Coronary artery (tissue), 2 donors: ENCODE measurements around the gene NFKBIL1.

ENCODE experiments used
- DNase-seq: peaks from one replicate; pipeline ENCODE4 v3.0.0-alpha.2; 2017; ENCODE audit warnings: low spot score
- H3K27ac ChIP-seq, 2 donors: fragments of 200-600 bp; sonication (generic); one replicate each; pipeline ENCODE4 v1.5.1; 2016 to 2019
- H3K4me3 ChIP-seq: fragments of 200-600 bp; sonication (generic); 2 replicates; pipeline ENCODE4 v1.5.1; 2016; ENCODE audit warnings: mild to moderate bottlenecking, moderate library complexity
- TF ChIP-seq, protein P1 (sequence below): fragments of 200-600 bp; sonication (generic); IDR thresholded peaks from one replicate; pipeline ENCODE4 v1.5.1; 2019; ENCODE audit warnings: antibody characterized with exemption

NFKBIL1 gene

DNA sequence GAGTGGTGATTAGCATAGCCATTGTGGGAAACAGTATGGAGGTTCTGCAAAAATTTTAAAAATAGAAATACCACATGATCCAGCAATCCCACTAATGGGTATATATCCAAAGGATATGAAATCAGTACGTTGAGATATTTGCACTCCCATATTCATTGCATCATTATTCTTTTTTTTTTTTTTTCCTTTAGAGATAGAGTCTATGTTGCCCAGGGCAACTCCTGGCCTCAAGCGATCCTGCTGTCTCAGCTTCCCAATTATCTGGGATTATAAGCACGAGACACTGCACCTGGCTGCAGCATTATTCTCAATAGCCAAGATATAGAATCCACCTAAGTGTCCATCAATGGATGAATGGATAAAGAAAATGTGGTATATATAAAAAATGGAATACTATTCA, 25.6 kb upstream of the NFKBIL1 start:
- no peak for DNase-seq
- TF ChIP-seq, protein P1, sequence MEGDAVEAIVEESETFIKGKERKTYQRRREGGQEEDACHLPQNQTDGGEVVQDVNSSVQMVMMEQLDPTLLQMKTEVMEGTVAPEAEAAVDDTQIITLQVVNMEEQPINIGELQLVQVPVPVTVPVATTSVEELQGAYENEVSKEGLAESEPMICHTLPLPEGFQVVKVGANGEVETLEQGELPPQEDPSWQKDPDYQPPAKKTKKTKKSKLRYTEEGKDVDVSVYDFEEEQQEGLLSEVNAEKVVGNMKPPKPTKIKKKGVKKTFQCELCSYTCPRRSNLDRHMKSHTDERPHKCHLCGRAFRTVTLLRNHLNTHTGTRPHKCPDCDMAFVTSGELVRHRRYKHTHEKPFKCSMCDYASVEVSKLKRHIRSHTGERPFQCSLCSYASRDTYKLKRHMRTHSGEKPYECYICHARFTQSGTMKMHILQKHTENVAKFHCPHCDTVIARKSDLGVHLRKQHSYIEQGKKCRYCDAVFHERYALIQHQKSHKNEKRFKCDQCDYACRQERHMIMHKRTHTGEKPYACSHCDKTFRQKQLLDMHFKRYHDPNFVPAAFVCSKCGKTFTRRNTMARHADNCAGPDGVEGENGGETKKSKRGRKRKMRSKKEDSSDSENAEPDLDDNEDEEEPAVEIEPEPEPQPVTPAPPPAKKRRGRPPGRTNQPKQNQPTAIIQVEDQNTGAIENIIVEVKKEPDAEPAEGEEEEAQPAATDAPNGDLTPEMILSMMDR, result no peak
- H3K27ac ChIP-seq, result no peak overlapping the region
- no peak overlapping the region for H3K4me3 ChIP-seq

DNA sequence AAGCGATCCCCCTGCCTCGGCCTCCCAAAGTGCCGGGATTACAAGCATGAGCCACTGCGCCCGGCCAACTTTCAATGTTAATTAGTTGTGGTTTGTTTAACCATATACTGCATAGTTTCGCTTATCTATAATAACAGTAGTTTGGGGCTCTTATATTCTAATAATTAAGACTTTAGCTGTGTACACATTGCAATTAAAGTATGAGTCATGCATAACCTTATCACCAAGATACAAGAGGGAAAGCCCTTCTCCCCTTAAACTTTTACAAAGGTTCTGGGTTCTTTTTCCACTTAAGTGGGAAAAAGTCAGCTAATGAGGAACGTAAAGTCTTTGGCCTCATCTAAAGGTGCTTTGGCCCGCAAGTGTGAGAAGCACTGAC, 21.9 kb upstream of the NFKBIL1 start:
- DNase-seq, result no peak
- no peak overlapping the region for H3K27ac ChIP-seq
- TF ChIP-seq, protein P1, result no peak
- H3K4me3 ChIP-seq, result no peak overlapping the region

DNA sequence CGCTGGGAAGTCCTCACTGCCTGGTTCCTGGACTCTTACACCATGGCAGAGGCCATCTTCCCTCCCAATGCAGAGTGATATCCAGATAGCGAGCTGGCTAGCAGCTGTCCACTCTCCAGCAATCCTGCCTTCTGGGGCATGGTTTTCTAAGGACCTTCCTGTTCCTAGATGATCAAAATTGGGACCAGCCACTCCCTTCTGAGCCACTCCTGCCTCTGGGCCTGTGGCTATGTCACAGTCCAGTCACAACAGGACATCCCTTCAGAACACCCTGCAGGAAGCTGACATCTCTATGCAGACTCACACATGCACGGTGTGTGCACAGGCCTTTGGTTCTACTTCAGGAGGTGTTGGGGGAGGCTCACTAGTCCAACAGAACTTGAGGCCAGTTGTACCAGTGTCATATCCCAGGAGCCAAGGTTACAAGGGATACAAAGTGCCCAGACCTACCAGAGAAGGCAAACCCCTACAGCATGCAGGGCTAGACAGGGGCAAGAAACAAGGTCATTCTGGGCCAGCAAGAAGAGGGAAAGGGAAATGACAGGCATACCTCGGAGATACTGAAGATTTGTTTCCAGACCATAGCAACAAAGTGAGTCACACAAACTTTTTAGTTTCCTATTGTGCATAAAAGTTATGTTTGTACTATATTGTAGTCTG, 21.3 kb upstream of the NFKBIL1 start:
- TF ChIP-seq, protein P1, result no peak
- H3K27ac ChIP-seq, result no peak overlapping the region
- DNase-seq, result no peak
- H3K4me3 ChIP-seq, result no peak overlapping the region

DNA sequence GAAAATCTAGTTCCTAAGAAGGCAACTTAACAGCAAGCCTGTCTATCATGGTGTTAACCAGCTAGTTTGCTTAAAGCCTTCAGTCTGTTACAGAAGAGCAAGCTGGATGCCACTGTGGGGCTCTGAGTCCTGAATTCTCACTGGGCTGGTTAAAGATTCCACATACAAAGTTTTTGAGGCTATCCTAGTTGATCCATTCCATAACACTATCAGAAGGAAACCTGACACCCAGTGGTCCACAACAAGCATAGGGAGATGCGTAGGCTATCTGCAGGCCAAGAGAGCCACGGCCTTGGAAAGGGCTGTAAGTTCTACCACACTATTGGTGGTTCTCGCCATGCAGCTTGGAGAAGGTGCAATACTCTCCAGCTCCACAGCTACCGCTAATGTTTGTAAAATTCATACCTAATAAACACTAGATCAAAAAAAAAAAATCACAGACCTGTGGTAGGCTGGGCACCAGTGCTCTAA, 19.1 kb upstream of the NFKBIL1 start:
- TF ChIP-seq, protein P1, result no peak
- DNase-seq, result no peak
- no peak overlapping the region for H3K4me3 ChIP-seq
- H3K27ac ChIP-seq, result no peak overlapping the region

DNA sequence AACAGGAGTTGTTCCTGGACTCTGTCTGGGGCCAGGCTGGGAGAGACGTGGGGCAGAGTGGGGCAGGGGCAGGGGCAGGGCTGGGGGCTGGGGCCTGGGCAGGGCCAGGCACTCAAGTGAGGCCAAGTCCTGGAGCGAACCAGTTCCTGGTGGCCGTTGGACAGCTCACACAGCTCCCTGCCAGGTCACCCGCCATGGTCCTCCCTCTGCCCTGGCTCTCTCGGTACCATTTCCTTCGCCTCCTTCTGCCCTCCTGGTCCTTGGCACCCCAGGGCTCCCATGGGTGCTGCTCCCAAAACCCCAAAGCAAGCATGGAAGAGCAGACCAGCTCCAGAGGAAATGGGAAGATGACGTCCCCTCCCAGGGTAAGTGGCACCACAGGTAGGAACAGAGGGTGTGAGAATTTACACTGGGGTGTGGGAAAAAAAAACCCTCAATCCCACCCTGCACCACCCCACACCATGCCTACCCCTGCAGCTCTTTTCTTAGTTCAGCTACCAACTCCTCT, 18.5 kb upstream of the NFKBIL1 start, which contains the start of gene MCCD1:
Gene MCCD1 (plus strand): TSS at position 142 of the 508 bp plus-strand sequence. CDS start 53 bp downstream, at position 195.
- Histone ChIP-seq H3K4me3 (no peak within 1 kb of the TSS), H3K27ac (no peak within 1 kb of the TSS)
- TF ChIP-seq, protein P1, result no peak
- no peak for DNase-seq

DNA sequence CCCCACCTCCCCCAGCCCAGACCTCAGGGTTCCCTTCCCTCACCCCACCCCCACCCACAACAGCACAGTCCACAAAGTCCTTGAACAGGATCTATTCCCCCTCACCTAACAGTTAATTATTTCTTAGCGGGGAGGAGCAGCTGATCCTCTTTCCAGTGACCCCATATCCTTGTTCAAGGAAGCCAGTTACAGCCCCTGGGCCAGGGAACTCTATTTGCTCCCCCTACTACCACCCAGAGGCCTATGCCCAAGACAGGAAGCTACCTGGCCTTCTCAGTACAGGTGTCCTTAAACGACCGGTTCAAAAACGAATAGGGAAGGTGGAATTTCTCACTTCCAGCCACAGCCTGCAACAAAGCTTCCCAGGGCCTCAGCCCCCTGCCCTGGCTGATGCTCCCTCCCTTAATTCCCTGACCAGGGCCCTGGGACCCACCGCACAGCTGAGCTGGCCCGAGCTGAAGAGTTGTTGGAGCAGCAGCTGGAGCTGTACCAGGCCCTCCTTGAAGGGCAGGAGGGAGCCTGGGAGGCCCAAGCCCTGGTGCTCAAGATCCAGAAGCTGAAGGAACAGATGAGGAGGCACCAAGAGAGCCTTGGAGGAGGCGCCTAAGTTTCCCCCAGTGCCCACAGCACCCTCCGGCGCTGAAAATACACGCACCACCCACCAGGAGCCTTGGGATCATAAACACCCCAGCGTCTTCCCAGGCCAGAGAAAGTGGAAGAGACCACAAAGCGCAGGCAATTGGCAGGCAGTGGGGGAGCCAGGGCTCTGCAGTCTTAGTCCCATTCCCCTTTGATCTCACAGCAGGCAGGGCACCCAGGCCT, 17.9 kb upstream of the NFKBIL1 start:
- DNase-seq, result no peak
- Histone ChIP-seq H3K27ac (no peak overlapping the region), H3K4me3 (no peak overlapping the region)
- TF ChIP-seq, protein P1, result no peak
